ENCODE data around the gene LTC4S. TPM values are rescaled to one million over a fixed set of nuclear protein-coding genes. Genes with fewer than 3 reads are reported as not detected.

LTC4S gene
- polyA plus RNA-seq, 2 of the 4 experiments (the other 2 are of a cell fraction): not detected

GRCh38 chr5:179822444-179822990 lies 28.7 kb downstream of the LTC4S start (continued):
- TF ChIP-seq FOSL2 (IDR thresholded peaks at IDR 0.05) (no peak), FOSL2 (CRISPR knock-in tag; IDR thresholded peaks at IDR 0.05) (no peak), REST (IDR thresholded peaks at IDR 0.05) (no peak), HOXB5 (CRISPR knock-in tag; IDR thresholded peaks at IDR 0.05) (no peak), FOXS1 (CRISPR knock-in tag; IDR thresholded peaks at IDR 0.05) (no peak), JUN (IDR thresholded peaks at IDR 0.05) (peak in 1 of 2 experiments; percentile 29; a peak in 3 of 5 replicates)

- no peak for DNase-seq (ENCODE audit: low read depth in 1 of 2, low spot score in 1 of 2)
- FAIRE-seq: no peak
- Histone ChIP-seq H3K27ac (peak overlapping the region in 1 of 2 experiments; percentile 98; a peak in 4 of 6 replicates), H3K4me3 (peak overlapping the region; percentile 81), H3K4me2 (peak overlapping the region; percentile 96), H3K9me3 (no peaks in the 10 kb centered on the region), H3K4me1 (peaks cover 78% of the 10 kb centered on the region)
- TF ChIP-seq HOXA7 (CRISPR knock-in tag; IDR thresholded peaks at IDR 0.05): peak; percentile 3; the same call in 1 of the 2 replicates
- no peak for TF ChIP-seq CEBPB (IDR thresholded peaks at IDR 0.05)
- 0 out of 2 replicates have a peak, but pooled peaks have one; percentile 15 for TF ChIP-seq POLR2A (IDR thresholded peaks at IDR 0.05; ENCODE audit: low read length)
- TF ChIP-seq NFE2L2 (conservative IDR thresholded peaks at IDR 0.05; ENCODE audit: low read length): no peak
- no peak for TF ChIP-seq HOXB5 (CRISPR knock-in tag; IDR thresholded peaks at IDR 0.05)
- TF ChIP-seq RARB (CRISPR knock-in tag; IDR thresholded peaks at IDR 0.05): no peak
- 0 out of 5 replicates have a peak, but pooled peaks of 1 of the 2 experiments have one; percentile 14 for TF ChIP-seq JUN (IDR thresholded peaks at IDR 0.05)
- no peak for TF ChIP-seq MYC (IDR thresholded peaks at IDR 0.05; ENCODE audit: borderline replicate concordance, low read length)
- ATAC-seq: no peak
- CTCF ChIA-PET: interaction anchor here (1.0 to 11.6 kb wide), 3 partner anchors 14 to 23 kb away, joined by 3 to 86 read pairs (median 4); no protein-coding TSS in a partner anchor
- WGBS (ENCODE audit: missing lambda C conversion rate): 61% methylated on average over 11 of the region's 22 CpGs
- POLR2A ChIA-PET: interaction anchor here (1.3 kb wide), 1 partner anchor 13 kb away, joined by 3 read pairs; no protein-coding TSS in a partner anchor
These were observed 30.4 kb downstream of the LTC4S start for GRCh38 chr5:179823937-179824744.

GRCh38 chr5:179824745-179825112 lies 30.9 kb downstream of the LTC4S start:
- Histone ChIP-seq H3K4me2 (peak overlapping the region; percentile 96), H3K4me3 (peak overlapping the region; percentile 81), H3K9me3 (no peaks in the 10 kb centered on the region), H3K4me1 (peaks cover 78% of the 10 kb centered on the region), H3K27ac (peak overlapping the region in 1 of 2 experiments; percentile 98; a peak in 3 of 6 replicates)
- ATAC-seq (no peak), FAIRE-seq (no peak), DNase-seq (ENCODE audit: low read depth in 1 of 2, low spot score in 1 of 2) (no peak)
- ChIA-PET POLR2A (interaction anchor here (1.0 to 1.3 kb wide), 2 partner anchors 11 to 13 kb away, joined by 3 read pairs; no protein-coding TSS in a partner anchor), CTCF (interaction anchor here (1.0 to 11.6 kb wide), 4 partner anchors 11 to 23 kb away, joined by 3 to 86 read pairs (median 4); no protein-coding TSS in a partner anchor)
- 53% methylated on average over 3 of the region's 3 CpGs for WGBS (ENCODE audit: missing lambda C conversion rate)
- 0 out of 2 replicates have a peak, but pooled peaks have one; percentile 20 for TF ChIP-seq RARB (CRISPR knock-in tag; IDR thresholded peaks at IDR 0.05)
- no peak for TF ChIP-seq EHMT2 (IDR thresholded peaks at IDR 0.05; ENCODE audit: low read depth)
- no peak for TF ChIP-seq ZFP36 (IDR thresholded peaks at IDR 0.05; ENCODE audit: borderline replicate concordance, partially characterized antibody)
- TF ChIP-seq E2F6 (IDR thresholded peaks at IDR 0.05; ENCODE audit: borderline replicate concordance, low read depth): no peak
- no peak for TF ChIP-seq CEBPB (IDR thresholded peaks at IDR 0.05)
- no peak for TF ChIP-seq REST (IDR thresholded peaks at IDR 0.05)
- no peak for TF ChIP-seq SREBF2 (IDR thresholded peaks at IDR 0.05)
- no peak for TF ChIP-seq HEYL (CRISPR knock-in tag; IDR thresholded peaks at IDR 0.05)
- TF ChIP-seq HES2 (IDR thresholded peaks at IDR 0.05): no peak
- no peak for TF ChIP-seq HOXB13 (CRISPR knock-in tag; IDR thresholded peaks at IDR 0.05; ENCODE audit: low read depth)
- no peak for TF ChIP-seq RNF2 (IDR thresholded peaks at IDR 0.05; ENCODE audit: borderline replicate concordance, low read depth)
- no peak for TF ChIP-seq EHF (CRISPR knock-in tag; IDR thresholded peaks at IDR 0.05)
- no peak for TF ChIP-seq ESRRA (IDR thresholded peaks at IDR 0.05; ENCODE audit: borderline replicate concordance, low read length)
- no peak for TF ChIP-seq CBX8 (IDR thresholded peaks at IDR 0.05)
- TF ChIP-seq, protein P1, sequence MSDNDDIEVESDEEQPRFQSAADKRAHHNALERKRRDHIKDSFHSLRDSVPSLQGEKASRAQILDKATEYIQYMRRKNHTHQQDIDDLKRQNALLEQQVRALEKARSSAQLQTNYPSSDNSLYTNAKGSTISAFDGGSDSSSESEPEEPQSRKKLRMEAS (IDR thresholded peaks at IDR 0.05): no peak
- no peak for TF ChIP-seq FOSL2 (IDR thresholded peaks at IDR 0.05)
- TF ChIP-seq FOSL2 (CRISPR knock-in tag; IDR thresholded peaks at IDR 0.05): no peak
- no peak for TF ChIP-seq POLR2A (IDR thresholded peaks at IDR 0.05; ENCODE audit: low read length)
- peak; percentile 82 for TF ChIP-seq FOSB (CRISPR knock-in tag; IDR thresholded peaks at IDR 0.05)
